ENCODE results near the gene IL12RB1.
"Not testable (repeated sequence)": the region's sequence is repeated elsewhere in the genome, so short reads cannot be mapped to it uniquely, and the experiment has no call there.

Gene IL12RB1

GRCh38 chr19:18045307-18046050 is 41.3 kb downstream of the IL12RB1 start:
- no peaks in the 10 kb centered on the region for H3K27me3 ChIP-seq (replicated peaks in 2 of 5; ENCODE audit: control insufficient read depth in 4 of 5, insufficient read depth in 5 of 5, low read length in 4 of 5)
- peak overlapping the region in 5 of 7 experiments; percentile 42 to 71 (median 60) for H3K4me3 ChIP-seq (ENCODE audit: control insufficient read depth in 1 of 7, extremely low read depth in 1 of 7, insufficient read depth in 4 of 7, low read depth in 2 of 7, low read length in 6 of 7)
- H3K4me1 ChIP-seq (ENCODE audit: control extremely low read depth in 1 of 4, control insufficient read depth in 4 of 4, insufficient read depth in 4 of 4, low read length in 3 of 4) = peaks cover 0 to 40% (median 19%) of the 10 kb centered on the region in 4 experiments
- CTCF ChIA-PET = interaction anchor here (0.8 to 3.6 kb wide), 9 partner anchors 11 to 43 kb away, joined by 3 to 19 read pairs (median 5); partner anchors contain the start of gene ARRDC2
- POLR2A ChIA-PET = interaction anchor here (1.2 to 2.2 kb wide), 6 partner anchors 11 to 45 kb away, joined by 3 to 10 read pairs (median 6); partner anchors contain the start of gene ARRDC2
- DNase-seq = no peak
- H3K36me3 ChIP-seq (ENCODE audit: control insufficient read depth in 4 of 4, insufficient read depth in 4 of 4, low read length in 3 of 4) = no peaks in the 10 kb centered on the region
- peaks cover 0 to 2% (median 0%) of the 10 kb centered on the region in 5 experiments for H3K9me3 ChIP-seq (ENCODE audit: control extremely low read depth in 1 of 5, control insufficient read depth in 4 of 5, insufficient read depth in 2 of 5, low read depth in 1 of 5, low read length in 4 of 5)
- peak overlapping the region in 1 of 2 experiments; percentile 27 for H3K27ac ChIP-seq (ENCODE audit: insufficient read depth in 1 of 2, low read depth in 1 of 2, low read length in 2 of 2, poor library complexity in 1 of 2, severe bottlenecking in 2 of 2)
- WGBS (ENCODE audit: insufficient coverage) = 88% methylated on average over 4 of the region's 7 CpGs

DNA sequence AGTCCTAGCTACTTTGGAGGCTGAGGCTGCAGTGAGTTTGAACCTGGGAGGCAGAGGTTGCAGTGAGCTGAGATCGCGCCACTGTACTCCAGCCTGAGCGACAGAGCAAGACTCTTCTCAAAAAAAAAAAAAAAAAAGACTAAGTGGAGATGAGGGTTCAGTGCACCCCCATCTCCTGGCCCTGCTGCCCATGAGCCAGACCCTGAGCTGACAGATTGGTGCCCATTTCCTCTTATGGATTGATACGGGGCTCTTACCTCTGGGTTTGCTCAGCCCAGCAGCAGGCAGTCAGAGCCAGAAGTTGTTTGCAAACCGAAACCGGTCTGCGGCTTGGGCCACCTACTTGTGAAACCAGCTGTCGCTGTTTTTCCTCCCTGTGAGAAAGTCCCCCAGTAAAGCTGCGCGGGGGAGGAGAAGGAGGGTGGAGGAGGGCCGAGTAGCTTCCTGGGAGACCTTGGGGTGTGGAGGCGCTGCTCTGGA is 41.9 kb downstream of the IL12RB1 start:
- 10% methylated on average over 6 of the region's 12 CpGs for WGBS (ENCODE audit: insufficient coverage)
- Histone ChIP-seq H3K36me3 (ENCODE audit: control insufficient read depth in 4 of 4, insufficient read depth in 4 of 4, low read length in 3 of 4) (no peaks in the 10 kb centered on the region), H3K27ac (ENCODE audit: insufficient read depth in 1 of 2, low read depth in 1 of 2, low read length in 2 of 2, poor library complexity in 1 of 2, severe bottlenecking in 2 of 2) (peak overlapping the region in 1 of 2 experiments; percentile 27), H3K4me1 (ENCODE audit: control extremely low read depth in 1 of 4, control insufficient read depth in 4 of 4, insufficient read depth in 4 of 4, low read length in 3 of 4) (peaks cover 0 to 40% (median 19%) of the 10 kb centered on the region in 4 experiments), H3K27me3 (replicated peaks in 2 of 5; ENCODE audit: control insufficient read depth in 4 of 5, insufficient read depth in 5 of 5, low read length in 4 of 5) (no peaks in the 10 kb centered on the region), H3K4me3 (ENCODE audit: control insufficient read depth in 1 of 7, extremely low read depth in 1 of 7, insufficient read depth in 4 of 7, low read depth in 2 of 7, low read length in 6 of 7) (peak overlapping the region in 6 of 7 experiments; percentile 15 to 71 (median 59)), H3K9me3 (ENCODE audit: control extremely low read depth in 1 of 5, control insufficient read depth in 4 of 5, insufficient read depth in 2 of 5, low read depth in 1 of 5, low read length in 4 of 5) (peaks cover 0 to 2% (median 0%) of the 10 kb centered on the region in 5 experiments)
- CTCF ChIA-PET = interaction anchor here (0.7 to 3.6 kb wide), 12 partner anchors 10 to 196 kb away, joined by 3 to 19 read pairs (median 4); partner anchors contain the start of gene ARRDC2
- DNase-seq = peak; percentile 80 to 96 (median 95)
- POLR2A ChIA-PET = interaction anchor here (1.2 to 2.2 kb wide), 6 partner anchors 10 to 44 kb away, joined by 3 to 10 read pairs (median 6); partner anchors contain the start of gene ARRDC2

- Histone ChIP-seq H3K9me3 (ENCODE audit: control extremely low read depth in 1 of 5, control insufficient read depth in 4 of 5, insufficient read depth in 2 of 5, low read depth in 1 of 5, low read length in 4 of 5) (peaks cover 0 to 2% (median 0%) of the 10 kb centered on the region in 5 experiments), H3K27ac (ENCODE audit: insufficient read depth in 1 of 2, low read depth in 1 of 2, low read length in 2 of 2, poor library complexity in 1 of 2, severe bottlenecking in 2 of 2) (no peak overlapping the region), H3K4me3 (ENCODE audit: control insufficient read depth in 1 of 7, extremely low read depth in 1 of 7, insufficient read depth in 4 of 7, low read depth in 2 of 7, low read length in 6 of 7) (no peak overlapping the region), H3K27me3 (replicated peaks in 2 of 5; ENCODE audit: control insufficient read depth in 4 of 5, insufficient read depth in 5 of 5, low read length in 4 of 5) (no peaks in the 10 kb centered on the region), H3K36me3 (ENCODE audit: control insufficient read depth in 4 of 4, insufficient read depth in 4 of 4, low read length in 3 of 4) (no peaks in the 10 kb centered on the region), H3K4me1 (ENCODE audit: control extremely low read depth in 1 of 4, control insufficient read depth in 4 of 4, insufficient read depth in 4 of 4, low read length in 3 of 4) (peaks cover 0 to 29% (median 20%) of the 10 kb centered on the region in 4 experiments)
- 93% methylated on average over 3 of the region's 3 CpGs for WGBS (ENCODE audit: insufficient coverage)
- POLR2A ChIA-PET = interaction anchor here (1.9 kb wide), 1 partner anchor 20 kb away, joined by 10 read pairs; no protein-coding TSS in a partner anchor
- CTCF ChIA-PET = interaction anchor here (1.2 to 3.6 kb wide), 4 partner anchors 9 to 26 kb away, joined by 3 to 19 read pairs (median 5); no protein-coding TSS in a partner anchor
- DNase-seq = no peak
These were observed 43.1 kb downstream of the IL12RB1 start for GRCh38 chr19:18043676-18044075.

GRCh38 chr19:18041054-18041453 is 45.7 kb downstream of the IL12RB1 start:
- H3K9me3 ChIP-seq (ENCODE audit: control extremely low read depth in 1 of 5, control insufficient read depth in 4 of 5, insufficient read depth in 2 of 5, low read depth in 1 of 5, low read length in 4 of 5) = peaks cover 0 to 2% (median 0%) of the 10 kb centered on the region in 5 experiments
- 90% methylated on average over 1 of the region's 2 CpGs for WGBS (ENCODE audit: insufficient coverage)
- POLR2A ChIA-PET = no interaction called here
- H3K27ac ChIP-seq (ENCODE audit: insufficient read depth in 1 of 2, low read depth in 1 of 2, low read length in 2 of 2, poor library complexity in 1 of 2, severe bottlenecking in 2 of 2) = no peak overlapping the region
- no peaks in the 10 kb centered on the region for H3K36me3 ChIP-seq (ENCODE audit: control insufficient read depth in 4 of 4, insufficient read depth in 4 of 4, low read length in 3 of 4)
- H3K4me1 ChIP-seq (ENCODE audit: control extremely low read depth in 1 of 4, control insufficient read depth in 4 of 4, insufficient read depth in 4 of 4, low read length in 3 of 4) = peaks cover 0 to 26% (median 21%) of the 10 kb centered on the region in 4 experiments
- H3K4me3 ChIP-seq (ENCODE audit: control insufficient read depth in 1 of 7, extremely low read depth in 1 of 7, insufficient read depth in 4 of 7, low read depth in 2 of 7, low read length in 6 of 7) = no peak overlapping the region
- CTCF ChIA-PET = interaction anchor here (0.7 to 2.0 kb wide), 3 partner anchors 12 to 18 kb away, joined by 4 to 6 read pairs (median 6); no protein-coding TSS in a partner anchor
- no peaks in the 10 kb centered on the region for H3K27me3 ChIP-seq (replicated peaks in 2 of 5; ENCODE audit: control insufficient read depth in 4 of 5, insufficient read depth in 5 of 5, low read length in 4 of 5)
- DNase-seq = no peak

DNA sequence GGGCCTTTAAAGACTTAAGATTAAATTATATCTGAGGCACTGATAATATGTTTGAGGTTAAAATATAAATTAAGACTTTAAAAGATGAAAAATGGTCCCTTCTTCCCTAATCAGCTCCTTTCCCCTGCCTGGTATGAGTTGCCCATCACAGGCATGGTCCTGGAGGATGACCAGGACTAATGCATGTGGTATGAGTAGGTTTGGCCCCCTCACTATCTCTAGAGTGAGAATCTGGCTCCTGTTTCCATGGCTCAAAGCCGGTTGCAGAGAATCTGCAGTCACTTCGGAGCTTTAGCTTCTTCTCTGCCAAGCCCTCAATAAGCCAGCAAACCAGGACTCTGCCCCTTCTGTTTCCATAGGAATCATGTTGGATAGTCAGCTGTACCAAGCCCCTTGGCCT is 54.6 kb downstream of the IL12RB1 start:
- CTCF ChIA-PET = interaction anchor here (0.8 to 1.7 kb wide), 4 partner anchors 8 to 96 kb away, joined by 3 to 6 read pairs (median 4); partner anchors contain the start of gene ARRDC2
- POLR2A ChIA-PET = interaction anchor here (1.0 kb wide), 1 partner anchor 26 kb away, joined by 3 read pairs; no protein-coding TSS in a partner anchor
- WGBS (ENCODE audit: insufficient coverage) = no CpG with 5 or more reads among the region's 2 CpGs

DNA sequence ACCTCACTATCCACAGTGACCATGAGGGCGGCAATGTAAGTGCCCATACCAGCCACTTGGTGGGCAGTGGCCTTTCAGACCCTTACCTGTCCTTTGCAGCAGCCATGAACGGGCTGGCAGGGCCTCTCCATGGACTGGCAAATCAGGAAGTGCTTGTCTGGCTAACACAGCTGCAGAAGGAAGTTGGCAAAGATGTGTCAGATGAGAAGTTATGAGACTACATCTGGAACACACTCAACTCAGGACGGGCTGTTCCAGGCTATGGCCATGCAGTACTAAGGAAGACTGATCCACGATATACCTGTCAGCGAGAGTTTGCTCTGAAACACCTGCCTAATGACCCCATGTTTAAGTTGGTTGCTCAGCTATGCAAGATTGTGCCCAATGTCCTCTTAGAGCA is 55.3 kb downstream of the IL12RB1 start:
- POLR2A ChIA-PET = interaction anchor here (1.0 kb wide), 1 partner anchor 26 kb away, joined by 3 read pairs; no protein-coding TSS in a partner anchor
- DNase-seq = peak in 2 of 3 donors; percentile 53 to 71
- not testable (repeated sequence) for H3K4me3 ChIP-seq (ENCODE audit: control insufficient read depth in 1 of 7, extremely low read depth in 1 of 7, insufficient read depth in 4 of 7, low read depth in 2 of 7, low read length in 6 of 7); H3K27ac ChIP-seq (ENCODE audit: insufficient read depth in 1 of 2, low read depth in 1 of 2, low read length in 2 of 2, poor library complexity in 1 of 2, severe bottlenecking in 2 of 2); H3K36me3 ChIP-seq (ENCODE audit: control insufficient read depth in 4 of 4, insufficient read depth in 4 of 4, low read length in 3 of 4); H3K9me3 ChIP-seq (ENCODE audit: control extremely low read depth in 1 of 5, control insufficient read depth in 4 of 5, insufficient read depth in 2 of 5, low read depth in 1 of 5, low read length in 4 of 5); H3K27me3 ChIP-seq (replicated peaks in 2 of 5; ENCODE audit: control insufficient read depth in 4 of 5, insufficient read depth in 5 of 5, low read length in 4 of 5)
- WGBS (ENCODE audit: insufficient coverage) = 23% methylated on average over 5 of the region's 5 CpGs
- CTCF ChIA-PET = interaction anchor here (1.4 to 1.7 kb wide), 3 partner anchors 7 to 25 kb away, joined by 4 to 6 read pairs (median 4); partner anchors contain the start of gene ARRDC2
- peaks cover 2 to 50% (median 32%) of the 10 kb centered on the region in 4 experiments for H3K4me1 ChIP-seq (ENCODE audit: control extremely low read depth in 1 of 4, control insufficient read depth in 4 of 4, insufficient read depth in 4 of 4, low read length in 3 of 4)

More for the DNA sequence above, 54.6 kb downstream of the IL12RB1 start:
- not testable (repeated sequence) for DNase-seq; H3K36me3 ChIP-seq (ENCODE audit: control insufficient read depth in 4 of 4, insufficient read depth in 4 of 4, low read length in 3 of 4); H3K9me3 ChIP-seq (ENCODE audit: control extremely low read depth in 1 of 5, control insufficient read depth in 4 of 5, insufficient read depth in 2 of 5, low read depth in 1 of 5, low read length in 4 of 5); H3K27ac ChIP-seq (ENCODE audit: insufficient read depth in 1 of 2, low read depth in 1 of 2, low read length in 2 of 2, poor library complexity in 1 of 2, severe bottlenecking in 2 of 2); H3K27me3 ChIP-seq (replicated peaks in 2 of 5; ENCODE audit: control insufficient read depth in 4 of 5, insufficient read depth in 5 of 5, low read length in 4 of 5); H3K4me3 ChIP-seq (ENCODE audit: control insufficient read depth in 1 of 7, extremely low read depth in 1 of 7, insufficient read depth in 4 of 7, low read depth in 2 of 7, low read length in 6 of 7)
- peaks cover 2 to 50% (median 31%) of the 10 kb centered on the region in 4 experiments for H3K4me1 ChIP-seq (ENCODE audit: control extremely low read depth in 1 of 4, control insufficient read depth in 4 of 4, insufficient read depth in 4 of 4, low read length in 3 of 4)
